H54 (cell line): ENCODE measurements around the gene SH3RF3.

Experiments
- DNase-seq: peaks from one replicate; pipeline ENCODE4 v3.0.0; 2011; ENCODE audit warnings: low spot score, mixed read lengths; ENCODE audit not compliant: insufficient read length
- FAIRE-seq: peaks from 3 replicates; lab custom pipeline; 2011; peaks lifted over from hg19 to GRCh38; lab: Jason Lieb, UNC
- POLR2A ChIP-seq: IDR thresholded peaks from 2 replicates; pipeline ENCODE4 v1.6.1; 2011; ENCODE audit warnings: low read depth, mild to moderate bottlenecking, low read length

SH3RF3 gene

DNA sequence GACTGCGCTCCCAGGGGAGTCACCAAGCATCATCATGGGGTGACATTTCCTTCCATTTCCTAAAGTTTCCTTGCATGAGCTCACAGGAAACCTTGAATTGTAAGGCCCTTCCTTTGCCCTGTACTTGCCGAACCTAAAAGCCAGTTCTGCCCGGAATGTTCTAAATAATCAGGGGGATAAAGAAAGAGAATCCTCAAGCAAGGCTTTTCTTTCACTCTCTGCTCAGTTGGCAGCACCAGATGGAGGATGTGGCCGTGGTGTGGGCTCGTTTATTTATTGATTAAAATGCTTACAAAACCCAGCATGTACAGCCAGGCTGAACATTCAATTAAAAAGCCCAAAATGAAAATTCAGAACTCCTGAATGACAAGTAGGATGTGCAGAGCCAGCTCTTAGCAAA, 170.5 kb downstream of the SH3RF3 start:
- no peak for DNase-seq
- no peak for TF ChIP-seq POLR2A
- FAIRE-seq, result no peak

DNA sequence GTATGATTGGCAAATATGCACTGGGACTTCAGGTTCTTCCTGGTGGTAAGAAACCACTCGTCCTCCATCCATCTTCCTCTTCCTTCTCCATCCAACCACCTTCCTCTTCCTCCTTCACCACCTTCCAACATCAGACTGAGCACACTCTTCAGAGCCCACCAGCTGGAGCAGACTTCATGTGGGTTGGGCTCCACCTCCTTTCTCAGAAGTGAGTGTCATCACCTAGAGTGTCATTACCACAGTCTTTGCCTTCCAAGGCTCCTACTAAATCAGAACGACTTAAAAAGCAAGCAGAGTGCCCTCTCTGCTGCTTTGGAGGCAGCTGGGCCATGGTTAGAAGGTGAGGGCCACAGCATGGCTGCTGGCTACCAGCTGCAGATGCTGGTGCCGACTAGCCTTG, 171.6 kb downstream of the SH3RF3 start:
- TF ChIP-seq POLR2A, result no peak
- FAIRE-seq (no peak), DNase-seq (no peak)

DNA sequence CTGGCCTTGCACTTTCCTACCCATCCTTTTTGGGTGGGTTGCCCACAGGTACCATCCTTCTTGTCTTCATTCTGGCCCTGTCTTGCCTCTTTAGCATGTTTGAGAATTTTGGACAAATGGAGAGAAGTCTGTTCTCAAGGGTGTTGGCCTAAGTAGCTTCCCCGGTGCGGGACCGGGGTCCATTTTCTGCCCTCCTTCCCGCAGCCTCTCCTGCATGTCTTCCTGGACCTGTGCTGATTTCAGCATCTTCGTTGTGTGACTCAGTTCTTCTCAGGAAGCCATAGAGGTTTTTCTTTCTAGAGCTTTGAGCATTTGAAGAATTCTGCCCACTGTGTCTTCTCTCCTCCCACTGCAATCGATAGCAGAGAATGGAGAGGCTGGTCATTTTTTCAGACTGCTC, 172.7 kb downstream of the SH3RF3 start:
- no peak for TF ChIP-seq POLR2A
- FAIRE-seq, result no peak
- DNase-seq, result no peak

DNA sequence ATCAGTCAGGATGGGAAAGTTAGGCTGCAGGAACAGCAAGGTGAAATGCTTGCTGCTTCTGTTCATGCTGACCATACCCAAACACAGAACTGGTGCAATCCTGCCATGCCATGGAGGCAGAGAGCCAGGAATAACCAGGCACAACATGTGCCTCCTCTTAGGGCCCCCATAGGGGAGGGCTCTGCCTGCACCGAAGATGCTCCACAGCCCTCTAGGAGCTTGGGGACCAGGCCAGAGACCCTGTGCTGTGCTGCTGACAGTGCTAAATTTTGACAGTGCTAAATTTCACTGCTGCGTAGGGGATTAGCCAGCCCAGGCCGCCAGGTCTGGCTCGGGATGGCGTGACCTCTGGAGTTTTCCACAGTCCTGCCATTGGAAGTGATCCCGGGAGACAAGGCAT, 173.3 kb downstream of the SH3RF3 start:
- TF ChIP-seq POLR2A, result no peak
- DNase-seq, result no peak
- FAIRE-seq, result no peak

DNA sequence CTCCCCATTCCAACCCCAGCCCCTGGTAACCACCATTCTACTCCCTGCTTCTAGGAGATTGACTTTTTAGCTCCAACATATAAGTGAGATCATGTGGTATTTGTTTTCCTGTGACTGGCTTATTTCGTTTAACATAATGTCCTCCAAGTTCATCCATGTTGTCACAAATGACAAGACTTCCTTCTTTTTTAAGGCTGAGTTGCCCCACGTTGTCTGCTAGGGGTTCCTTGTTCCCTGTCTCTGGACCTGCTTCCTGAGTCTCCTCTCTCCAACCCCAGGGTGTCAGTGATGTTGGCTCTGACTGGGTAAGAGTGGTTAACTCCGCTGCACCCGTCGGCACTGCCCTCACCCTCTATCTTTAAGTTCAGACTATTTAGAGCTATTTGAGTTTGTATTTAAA, 175.2 kb downstream of the SH3RF3 start:
- no peak for TF ChIP-seq POLR2A
- no peak for FAIRE-seq

DNA sequence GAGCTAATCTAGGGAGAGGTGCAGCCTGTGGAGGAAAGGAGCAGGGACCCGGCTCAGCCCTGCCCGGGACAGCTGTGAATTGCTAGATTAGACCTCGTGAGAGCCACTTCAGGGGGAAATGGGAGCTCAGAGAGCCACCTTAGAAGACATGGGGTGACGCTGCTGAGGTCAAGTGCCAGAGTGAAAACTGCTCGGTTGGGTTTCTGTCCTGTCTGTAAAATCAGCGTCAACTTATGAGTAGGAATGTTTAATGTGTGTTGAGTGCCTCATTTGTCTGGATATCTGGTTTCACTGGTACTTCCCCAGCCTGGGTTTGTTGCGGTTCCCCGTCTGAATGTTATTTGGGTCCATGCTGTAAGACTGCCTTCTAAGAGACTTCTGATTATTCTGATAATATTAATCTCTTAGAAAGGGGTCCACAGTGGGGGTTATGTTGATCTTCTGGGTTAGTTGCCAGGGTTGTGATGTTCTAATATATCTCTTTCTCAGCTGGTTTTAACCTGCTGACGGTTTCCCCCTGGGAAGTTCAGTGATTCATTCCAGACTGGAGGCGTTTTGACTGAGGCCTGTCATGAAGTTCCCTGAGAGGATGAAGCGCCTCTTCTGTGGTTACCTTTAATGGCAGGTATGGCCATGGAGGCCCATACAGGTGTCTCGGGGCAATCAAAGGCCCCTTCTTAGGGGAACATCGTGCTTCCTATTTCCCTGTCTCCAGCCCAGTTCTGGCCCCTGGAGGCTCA, 175.9 kb downstream of the SH3RF3 start:
- TF ChIP-seq POLR2A, result no peak
- no peak for DNase-seq
- no peak for FAIRE-seq

More for the DNA sequence above, 175.2 kb downstream of the SH3RF3 start:
- no peak for DNase-seq

DNA sequence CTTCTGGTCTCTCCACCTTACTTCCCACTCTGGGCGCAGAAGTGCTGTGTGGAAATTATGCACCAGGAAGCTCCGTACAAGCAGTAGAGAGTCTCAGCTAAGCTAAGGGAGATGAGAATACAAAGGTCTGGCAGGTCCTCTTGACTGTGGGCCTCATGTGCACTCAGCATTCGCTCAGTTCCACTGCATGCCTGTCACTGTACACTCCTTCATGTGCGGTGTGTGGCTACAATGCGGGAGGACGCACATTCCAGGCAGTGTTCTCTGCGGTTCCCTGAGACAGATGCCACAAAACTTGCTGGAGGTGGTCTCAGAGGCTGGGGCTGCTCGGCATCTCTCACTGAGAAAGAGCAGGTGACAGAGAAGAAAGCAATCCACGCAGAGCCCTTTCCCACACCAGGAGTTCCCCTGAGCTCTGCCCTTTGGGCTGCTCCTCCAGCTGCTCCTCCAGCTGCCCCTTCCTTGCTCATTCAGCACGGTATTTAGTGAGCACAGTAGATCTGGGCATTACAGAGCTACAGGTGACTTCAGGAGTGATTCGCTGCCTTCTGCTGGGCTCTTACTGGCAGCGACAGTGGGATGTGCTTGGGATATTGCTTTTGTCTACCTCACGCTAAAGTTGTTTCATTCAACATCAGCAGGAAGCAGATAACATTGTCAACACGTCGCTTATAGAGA, 176.6 kb downstream of the SH3RF3 start:
- DNase-seq (no peak), FAIRE-seq (no peak)
- TF ChIP-seq POLR2A, result no peak

DNA sequence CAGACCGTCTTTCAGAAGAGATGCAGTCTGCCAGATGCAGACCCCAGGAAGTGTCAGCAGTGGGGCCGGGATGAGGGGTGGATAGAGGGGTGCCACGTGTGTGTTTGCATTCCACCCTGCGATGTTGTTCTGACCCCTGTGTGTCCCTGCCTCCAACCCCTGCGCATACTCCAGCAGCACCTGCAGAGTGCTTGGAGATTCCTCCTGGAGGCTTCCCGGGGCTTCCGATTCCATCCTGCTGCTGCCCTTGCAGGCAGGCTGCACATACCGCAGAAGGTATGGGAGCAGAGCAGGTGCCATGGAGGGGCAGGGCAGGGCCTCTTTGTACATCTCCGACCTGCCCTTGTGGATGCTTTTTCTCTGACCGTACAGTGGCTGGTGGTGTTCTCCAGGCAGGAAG, 177.2 kb downstream of the SH3RF3 start:
- DNase-seq (no peak), FAIRE-seq (no peak)
- no peak for TF ChIP-seq POLR2A

DNA sequence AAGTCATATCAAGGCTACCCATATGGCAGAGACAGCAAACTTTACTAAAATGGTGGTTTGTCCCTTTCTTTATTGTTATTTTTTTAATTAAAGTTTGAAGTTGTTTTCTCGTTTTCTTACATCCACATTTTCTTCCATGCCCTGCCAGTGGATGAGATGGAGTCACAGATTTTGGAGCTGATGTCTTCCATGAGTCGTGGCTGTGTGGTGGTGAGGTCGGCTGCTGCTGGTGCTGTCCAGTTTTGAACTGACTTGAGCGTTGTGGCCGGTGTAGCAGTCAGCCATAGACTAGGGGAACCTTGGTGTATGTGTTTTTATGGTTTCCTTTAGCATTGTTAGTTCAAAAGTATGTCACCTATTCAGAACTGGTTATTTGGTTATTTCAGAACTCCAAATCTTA, 182.8 kb downstream of the SH3RF3 start:
- no peak for TF ChIP-seq POLR2A
- FAIRE-seq, result no peak
- no peak for DNase-seq

DNA sequence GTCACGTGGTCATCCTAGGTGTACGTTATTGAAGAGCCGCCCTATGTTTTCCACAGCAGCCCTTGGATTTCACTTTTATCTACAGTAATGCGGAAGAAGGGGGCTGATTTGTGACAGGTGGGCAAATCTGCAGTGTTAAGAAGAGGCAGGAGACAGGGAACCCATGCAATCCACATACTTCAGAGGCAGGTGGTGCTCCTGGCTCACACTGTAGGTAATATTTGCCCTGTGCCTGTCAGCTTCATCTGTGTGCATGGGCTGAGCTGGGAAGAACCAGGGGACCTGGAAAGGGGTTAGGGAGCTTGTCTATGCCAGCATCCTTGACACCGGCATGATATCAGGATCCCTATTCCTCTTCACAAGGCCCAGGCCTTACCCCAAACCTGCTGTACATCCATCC, 183.9 kb downstream of the SH3RF3 start:
- no peak for DNase-seq
- no peak for FAIRE-seq
- TF ChIP-seq POLR2A, result no peak

DNA sequence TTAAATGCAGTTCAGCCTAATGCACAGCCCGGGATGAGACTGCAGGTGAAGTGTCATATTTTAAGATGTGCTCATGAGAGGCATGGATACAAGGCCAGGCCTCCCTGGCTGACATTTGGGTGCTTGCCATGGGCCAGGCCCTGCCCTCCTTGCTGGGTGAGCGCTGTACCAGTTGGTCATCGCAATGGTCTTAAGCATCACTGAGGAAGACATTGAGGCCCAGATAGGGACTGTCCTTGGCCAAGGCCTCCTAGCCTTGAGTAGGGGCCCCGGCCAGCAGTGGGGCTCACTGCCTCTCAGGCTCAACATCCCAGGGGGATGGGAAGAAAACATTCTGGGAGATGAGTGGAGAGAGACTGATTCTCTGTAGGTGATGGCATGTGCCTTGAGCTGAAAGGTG, 184.3 kb downstream of the SH3RF3 start:
- no peak for TF ChIP-seq POLR2A
- FAIRE-seq, result no peak
- no peak for DNase-seq

DNA sequence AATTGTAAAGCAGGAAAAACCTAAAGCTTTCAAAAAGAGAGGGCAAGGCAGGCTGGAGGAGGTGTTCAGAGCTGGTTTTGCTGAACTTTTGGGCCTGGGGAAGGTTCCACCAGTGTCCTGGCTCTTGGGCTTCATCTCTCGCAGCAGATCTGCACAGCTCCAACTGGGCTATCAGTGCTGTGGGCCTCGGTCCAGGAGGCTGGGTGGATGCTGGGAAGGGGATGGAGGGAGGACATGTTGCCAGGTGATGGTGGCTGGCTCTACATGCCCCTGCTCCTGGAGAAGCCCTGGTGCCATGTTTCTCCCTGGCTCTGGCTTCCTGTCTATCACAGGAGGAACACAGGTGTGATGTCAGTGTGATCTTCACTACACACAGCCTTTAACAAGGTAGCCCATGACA, 187.1 kb downstream of the SH3RF3 start:
- DNase-seq, result no peak
- no peak for FAIRE-seq
- no peak for TF ChIP-seq POLR2A

DNA sequence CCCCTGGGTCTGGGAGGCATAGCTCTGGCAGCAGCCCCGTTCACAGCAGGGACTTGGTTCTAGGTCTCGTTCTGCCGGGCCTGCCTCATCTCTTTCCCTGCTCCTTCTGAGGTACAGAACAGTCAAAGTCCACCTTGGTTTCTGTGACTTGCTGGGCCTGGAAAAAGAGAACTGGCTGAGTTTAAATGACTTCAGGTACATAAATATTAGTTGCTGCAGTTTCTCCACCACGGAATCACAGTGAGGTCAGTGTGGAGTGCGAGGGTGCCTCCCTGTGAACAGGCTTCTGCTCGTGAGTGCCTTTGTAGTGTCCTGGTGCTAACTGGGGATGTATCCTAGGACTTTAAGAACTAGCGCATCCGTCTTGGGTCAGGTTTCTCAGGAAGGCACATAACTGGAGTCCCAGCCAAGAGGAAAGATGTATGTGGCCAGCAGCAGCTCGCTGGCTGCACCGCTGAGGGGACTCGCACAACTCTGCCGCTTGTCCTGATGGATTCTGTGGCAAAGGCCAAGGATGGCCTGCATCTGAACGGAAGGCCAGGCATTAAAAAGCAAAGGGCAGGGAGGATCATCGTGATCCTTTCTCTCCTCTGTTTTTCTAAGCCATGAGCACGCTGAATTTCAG, 188.6 kb downstream of the SH3RF3 start:
- DNase-seq (no peak), FAIRE-seq (no peak)
- no peak for TF ChIP-seq POLR2A

DNA sequence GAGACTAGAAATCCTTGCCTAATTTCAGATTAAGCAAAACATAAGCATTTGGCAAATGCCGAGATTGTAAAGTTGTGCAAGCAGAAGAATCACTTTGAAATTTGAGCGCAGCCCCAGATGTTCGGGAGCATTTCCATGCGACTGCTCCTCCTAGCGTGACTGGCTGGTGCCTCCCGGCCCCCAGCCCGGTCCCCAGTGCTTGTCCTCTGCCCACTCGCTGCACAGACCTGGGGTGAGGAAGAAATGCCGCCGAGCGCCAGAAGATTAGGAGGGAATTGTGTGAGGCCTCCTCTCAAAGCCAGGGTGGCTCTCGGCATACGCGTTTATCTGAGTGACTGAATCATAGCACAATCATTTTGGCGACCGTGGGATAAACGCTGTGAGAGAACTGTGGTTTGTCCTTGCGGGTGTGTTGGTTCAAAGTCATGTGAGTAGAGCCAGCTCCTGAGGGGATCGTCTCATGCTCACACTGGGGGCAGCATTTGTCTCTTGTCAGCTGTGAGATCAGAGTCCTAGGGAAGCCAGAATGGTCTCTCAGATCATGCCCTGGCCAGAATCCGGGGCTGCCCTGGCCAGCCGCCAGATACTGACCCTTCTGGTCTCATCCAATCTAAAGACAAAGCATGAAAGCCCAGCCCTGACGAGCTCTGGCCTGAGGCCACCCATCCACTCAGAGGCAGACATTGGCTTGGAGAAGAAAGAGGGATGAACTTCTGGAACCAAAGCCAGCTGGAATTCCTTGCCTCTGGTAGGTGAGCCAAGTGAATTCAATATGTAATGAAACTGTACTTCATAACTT, 189.3 kb downstream of the SH3RF3 start:
- TF ChIP-seq POLR2A, result no peak
- no peak for FAIRE-seq
- DNase-seq, result no peak

DNA sequence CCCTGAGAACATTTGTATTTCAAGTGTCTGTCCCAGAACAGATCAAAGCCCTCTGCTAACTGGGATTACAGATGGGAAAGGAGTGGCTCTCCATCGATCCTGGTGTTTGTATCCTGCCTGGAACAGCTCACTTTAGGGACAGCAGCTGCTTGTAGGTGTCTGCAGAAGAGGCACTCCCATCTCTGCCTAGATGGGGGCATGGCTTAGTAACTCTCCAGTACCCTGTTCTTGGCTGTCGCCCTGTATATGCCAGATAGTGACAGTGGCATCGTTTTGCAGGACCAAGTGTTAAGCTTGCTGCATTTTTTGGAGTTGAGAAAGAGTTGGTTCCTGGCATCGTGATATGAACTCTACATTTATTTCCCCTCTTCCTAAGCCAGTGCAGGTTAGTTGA, 189.9 kb downstream of the SH3RF3 start:
- FAIRE-seq, result no peak
- no peak for DNase-seq
- no peak for TF ChIP-seq POLR2A
